Measurements from ENCODE around the gene PRSS12.

GRCh38 chr4:118337954-118338353 lies 14.8 kb downstream of the PRSS12 start:
- TF ChIP-seq CTCF (IDR thresholded peaks at IDR 0.05; ENCODE audit: poor library complexity, severe bottlenecking) (no peak), EZH2 (IDR thresholded peaks at IDR 0.05; ENCODE audit: borderline replicate concordance, insufficient read depth, low read length, poor library complexity, severe bottlenecking) (no peak), POLR2AphosphoS5 (IDR thresholded peaks at IDR 0.05) (no peak), EP300 (conservative IDR thresholded peaks at IDR 0.05; ENCODE audit: poor library complexity, severe bottlenecking) (no peak)

All from neural cell (in vitro differentiated cells).